HepG2 (cell line): ENCODE results near the gene GMPPB. TPM values are rescaled to one million over a fixed set of nuclear protein-coding genes. Genes with fewer than 3 reads are reported as not detected.

Experiments
- CBX2 ChIP-seq, 2 experiments: fragments of 200-600 bp in 1 of 2; sonication (generic); formaldehyde crosslinking in 1 of 2; IDR thresholded peaks; 2 replicates each; pipeline versions ENCODE4 v1.7.0 to v1.8.1; 2018 to 2022; ENCODE audit warnings: low read depth in 2 of 2, low read length in 1 of 2, mild to moderate bottlenecking in 1 of 2, missing genetic modification reagents in 1 of 2
- CENPX ChIP-seq: sonication (generic); formaldehyde crosslinking; IDR thresholded peaks from 2 replicates; pipeline ENCODE4 v1.9.0; 2021; ENCODE audit warnings: mild to moderate bottlenecking, missing genetic modification reagents, moderate library complexity
- CSRNP1 ChIP-seq: sonication (generic); formaldehyde crosslinking; IDR thresholded peaks from 2 replicates; pipeline ENCODE4 v1.8.1; 2023; ENCODE audit warnings: mild to moderate bottlenecking, missing genetic modification reagents
- FOXA3 ChIP-seq: IDR thresholded peaks from 2 replicates; pipeline ENCODE4 v1.6.1; 2016; ENCODE audit warnings: missing genetic modification reagents, missing compliant biosample characterization
- HNRNPK ChIP-seq: fragments of 200-400 bp; formaldehyde crosslinking; IDR thresholded peaks from 2 replicates; pipeline ENCODE4 v1.6.1; 2018; ENCODE audit warnings: low read length, low read depth, moderate library complexity, mild to moderate bottlenecking; ENCODE audit not compliant: poor library complexity, severe bottlenecking
- HOXA3 ChIP-seq: sonication (generic); formaldehyde crosslinking; IDR thresholded peaks from 2 replicates; pipeline ENCODE4 v1.5.0; 2020; ENCODE audit warnings: missing genetic modification reagents
- RFXANK ChIP-seq: IDR thresholded peaks from 2 replicates; pipeline ENCODE4 v1.6.1; 2016
- SETDB1 ChIP-seq: sonication (generic); formaldehyde crosslinking; IDR thresholded peaks from 2 replicates; pipeline ENCODE4 v1.5.1; 2020; ENCODE audit warnings: missing genetic modification reagents, mild to moderate bottlenecking, borderline replicate concordance
- ZBTB42 ChIP-seq: sonication (generic); formaldehyde crosslinking; IDR thresholded peaks from 2 replicates; pipeline ENCODE4 v1.5.0; 2020; ENCODE audit warnings: mild to moderate bottlenecking, missing genetic modification reagents
- ZFP90 ChIP-seq: sonication (generic); formaldehyde crosslinking; IDR thresholded peaks from 2 replicates; pipeline ENCODE4 v1.8.0; 2022; ENCODE audit warnings: missing genetic modification reagents, mild to moderate bottlenecking, inconsistent platforms, borderline replicate concordance
- ZKSCAN1 ChIP-seq: fragments of 150-350 bp; IDR thresholded peaks from 2 replicates; pipeline ENCODE4 v1.6.1; 2014; ENCODE audit warnings: low read length
- ZSCAN20 ChIP-seq: sonication (generic); formaldehyde crosslinking; IDR thresholded peaks from 2 replicates; pipeline ENCODE4 v1.4.0; 2020; ENCODE audit warnings: missing genetic modification reagents, mild to moderate bottlenecking, borderline replicate concordance
- polyA plus RNA-seq, 8 experiments: library from polyadenylated mRNA; depleted of rRNA in 3 of 8; stranded (reverse) in 7 of 8; unstranded in 1 of 8; fragments of >200 nt; fragmentation: Illumina TruSeq in 4 of 8; extraction: Trizol in 4 of 8; gene quantifications; 2 replicates each; pipeline versions ENCODE4 v1.2.1 to v1.2.3, GENCODE V29; 2011 to 2016; ENCODE audit warnings: low read depth in 4 of 8, missing spikeins in 1 of 8, mixed read lengths in 1 of 8; ENCODE audit not compliant: insufficient read depth in 1 of 8
- total RNA-seq, 5 experiments: library from RNA; depleted of rRNA; stranded (reverse); fragments of >200 nt; fragmentation: Illumina TruSeq; extraction: Trizol; gene quantifications; 2 replicates each; pipeline ENCODE4 v1.2.3, GENCODE V29; 2016; ENCODE audit warnings: low read depth in 1 of 5
- TF ChIP-seq, protein P1 (sequence below): sonication (generic); formaldehyde crosslinking; IDR thresholded peaks from 2 replicates; pipeline ENCODE4 v1.4.0; 2020; ENCODE audit warnings: mild to moderate bottlenecking, missing genetic modification reagents, borderline replicate concordance
- TF ChIP-seq, protein P2 (sequence below): sonication (generic); formaldehyde crosslinking; IDR thresholded peaks from 2 replicates; pipeline ENCODE4 v1.4.0; 2020; ENCODE audit warnings: mild to moderate bottlenecking, missing genetic modification reagents

The GMPPB gene
- total and polyA plus RNA-seq, 2 of the 13 experiments (the other 11 are each of a cell fraction or from before 2014, with no cell fraction given): 6.5 to 23.1 TPM

- no peak; the same call in 1 of the 2 replicates for TF ChIP-seq CSRNP1 (CRISPR knock-in tag)
- TF ChIP-seq ZKSCAN1: no peak
- TF ChIP-seq, protein P1, sequence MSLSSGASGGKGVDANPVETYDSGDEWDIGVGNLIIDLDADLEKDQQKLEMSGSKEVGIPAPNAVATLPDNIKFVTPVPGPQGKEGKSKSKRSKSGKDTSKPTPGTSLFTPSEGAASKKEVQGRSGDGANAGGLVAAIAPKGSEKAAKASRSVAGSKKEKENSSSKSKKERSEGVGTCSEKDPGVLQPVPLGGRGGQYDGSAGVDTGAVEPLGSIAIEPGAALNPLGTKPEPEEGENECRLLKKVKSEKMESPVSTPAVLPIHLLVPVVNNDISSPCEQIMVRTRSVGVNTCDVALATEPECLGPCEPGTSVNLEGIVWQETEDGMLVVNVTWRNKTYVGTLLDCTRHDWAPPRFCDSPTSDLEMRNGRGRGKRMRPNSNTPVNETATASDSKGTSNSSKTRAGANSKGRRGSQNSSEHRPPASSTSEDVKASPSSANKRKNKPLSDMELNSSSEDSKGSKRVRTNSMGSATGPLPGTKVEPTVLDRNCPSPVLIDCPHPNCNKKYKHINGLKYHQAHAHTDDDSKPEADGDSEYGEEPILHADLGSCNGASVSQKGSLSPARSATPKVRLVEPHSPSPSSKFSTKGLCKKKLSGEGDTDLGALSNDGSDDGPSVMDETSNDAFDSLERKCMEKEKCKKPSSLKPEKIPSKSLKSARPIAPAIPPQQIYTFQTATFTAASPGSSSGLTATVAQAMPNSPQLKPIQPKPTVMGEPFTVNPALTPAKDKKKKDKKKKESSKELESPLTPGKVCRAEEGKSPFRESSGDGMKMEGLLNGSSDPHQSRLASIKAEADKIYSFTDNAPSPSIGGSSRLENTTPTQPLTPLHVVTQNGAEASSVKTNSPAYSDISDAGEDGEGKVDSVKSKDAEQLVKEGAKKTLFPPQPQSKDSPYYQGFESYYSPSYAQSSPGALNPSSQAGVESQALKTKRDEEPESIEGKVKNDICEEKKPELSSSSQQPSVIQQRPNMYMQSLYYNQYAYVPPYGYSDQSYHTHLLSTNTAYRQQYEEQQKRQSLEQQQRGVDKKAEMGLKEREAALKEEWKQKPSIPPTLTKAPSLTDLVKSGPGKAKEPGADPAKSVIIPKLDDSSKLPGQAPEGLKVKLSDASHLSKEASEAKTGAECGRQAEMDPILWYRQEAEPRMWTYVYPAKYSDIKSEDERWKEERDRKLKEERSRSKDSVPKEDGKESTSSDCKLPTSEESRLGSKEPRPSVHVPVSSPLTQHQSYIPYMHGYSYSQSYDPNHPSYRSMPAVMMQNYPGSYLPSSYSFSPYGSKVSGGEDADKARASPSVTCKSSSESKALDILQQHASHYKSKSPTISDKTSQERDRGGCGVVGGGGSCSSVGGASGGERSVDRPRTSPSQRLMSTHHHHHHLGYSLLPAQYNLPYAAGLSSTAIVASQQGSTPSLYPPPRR (CRISPR knock-in tag): no peak
- TF ChIP-seq, protein P2, sequence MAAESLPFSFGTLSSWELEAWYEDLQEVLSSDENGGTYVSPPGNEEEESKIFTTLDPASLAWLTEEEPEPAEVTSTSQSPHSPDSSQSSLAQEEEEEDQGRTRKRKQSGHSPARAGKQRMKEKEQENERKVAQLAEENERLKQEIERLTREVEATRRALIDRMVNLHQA (CRISPR knock-in tag): no peak
- no peak for TF ChIP-seq CBX2 (IDR thresholded peaks at IDR 0.05; ENCODE audit: low read depth, low read length)
- TF ChIP-seq CBX2 (CRISPR knock-in tag; IDR thresholded peaks at IDR 0.05; ENCODE audit: low read depth): no peak
- TF ChIP-seq ZBTB42 (CRISPR knock-in tag): 0 out of 2 replicates have a peak, but pooled peaks have one; percentile 66
- no peak for TF ChIP-seq FOXA3 (CRISPR knock-in tag)
- no peak for TF ChIP-seq ZSCAN20 (CRISPR knock-in tag)
- TF ChIP-seq HOXA3 (CRISPR knock-in tag): no peak; the same call in 1 of the 2 replicates
- TF ChIP-seq HNRNPK: no peak
- TF ChIP-seq SETDB1: no peak
- no peak; the same call in 1 of the 2 replicates for TF ChIP-seq ZFP90 (CRISPR knock-in tag)
- no peak for TF ChIP-seq CENPX (CRISPR knock-in tag)
- no peak for TF ChIP-seq RFXANK (CRISPR knock-in tag)
Observed at GRCh38 chr3:49673121-49673714, 50.5 kb downstream of the GMPPB start (continued).
